Loucy (cell line): ENCODE data around the gene COL5A1.

ENCODE experiments used
- H2AFZ ChIP-seq: fragments of 200-600 bp; sonication (generic); 2 replicates; pipeline ENCODE4 v1.6.0; 2016; ENCODE audit warnings: antibody characterized with exemption, mild to moderate bottlenecking, low read length, moderate library complexity
- H3F3A ChIP-seq: fragments of 200-600 bp; 2 replicates; pipeline ENCODE4 v1.6.0; 2016; ENCODE audit warnings: antibody characterized with exemption, low read depth, mild to moderate bottlenecking
- H3K27me3 ChIP-seq: fragments of 200-600 bp; sonication (generic); 2 replicates; pipeline ENCODE4 v1.6.1; 2014; ENCODE audit warnings: low read length, mild to moderate bottlenecking; ENCODE audit not compliant: insufficient read depth, poor library complexity, severe bottlenecking
- H3K36me3 ChIP-seq: fragments of 200-600 bp; sonication (generic); 2 replicates; pipeline ENCODE4 v1.6.1; 2016; ENCODE audit warnings: low read length; ENCODE audit not compliant: insufficient read depth
- H3K4me1 ChIP-seq: fragments of 200-600 bp; sonication (generic); 2 replicates; pipeline ENCODE4 v1.5.1; 2014; ENCODE audit warnings: low read length, mild to moderate bottlenecking; ENCODE audit not compliant: insufficient read depth, poor library complexity, severe bottlenecking
- H3K4me2 ChIP-seq: fragments of 200-600 bp; sonication (generic); 2 replicates; pipeline ENCODE4 v1.6.0; 2014; ENCODE audit warnings: antibody characterized with exemption, low read length, low read depth, mild to moderate bottlenecking; ENCODE audit not compliant: poor library complexity, severe bottlenecking
- H3K4me3 ChIP-seq: fragments of 200-600 bp; sonication (generic); 2 replicates; pipeline ENCODE4 v1.5.1; 2014; ENCODE audit warnings: low read length, mild to moderate bottlenecking, mixed read lengths; ENCODE audit not compliant: poor library complexity, severe bottlenecking
- H3K79me2 ChIP-seq: fragments of 200-600 bp; sonication (generic); 2 replicates; pipeline ENCODE4 v1.6.1; 2014; ENCODE audit warnings: low read length; ENCODE audit not compliant: insufficient read depth
- H3K9ac ChIP-seq: fragments of 200-600 bp; sonication (generic); 2 replicates; pipeline ENCODE4 v1.6.0; 2014; ENCODE audit warnings: mild to moderate bottlenecking, low read depth, low read length, moderate library complexity; ENCODE audit not compliant: poor library complexity, severe bottlenecking
- H3K9me2 ChIP-seq: fragments of 200-600 bp; sonication (generic); replicated peaks from 2 replicates; pipeline ENCODE4 v1.6.1; 2016; ENCODE audit warnings: low read depth, low read length, mixed read lengths
- H3K9me3 ChIP-seq: fragments of 200-600 bp; sonication (generic); 2 replicates; pipeline ENCODE4 v1.6.1; 2014; ENCODE audit warnings: mild to moderate bottlenecking, antibody characterized with exemption, low read length, low read depth; ENCODE audit not compliant: insufficient read depth
- H4K20me1 ChIP-seq: fragments of 200-600 bp; sonication (generic); 2 replicates; pipeline ENCODE4 v1.6.0; 2014; ENCODE audit warnings: antibody characterized with exemption, low read length, mild to moderate bottlenecking; ENCODE audit not compliant: insufficient read depth, poor library complexity, severe bottlenecking
- EZH2phosphoT487 ChIP-seq: fragments of 200-600 bp; IDR thresholded peaks from 2 replicates; pipeline ENCODE4 v1.6.1; 2018; ENCODE audit warnings: antibody characterized with exemption, mild to moderate bottlenecking, moderate library complexity, borderline replicate concordance
- TF ChIP-seq, protein P1 (sequence below): fragments of 200-600 bp; sonication (generic); conservative IDR thresholded peaks from 2 replicates; pipeline ENCODE4 v1.5.1; 2014; ENCODE audit warnings: mild to moderate bottlenecking, antibody characterized with exemption, low read length

COL5A1 gene

DNA sequence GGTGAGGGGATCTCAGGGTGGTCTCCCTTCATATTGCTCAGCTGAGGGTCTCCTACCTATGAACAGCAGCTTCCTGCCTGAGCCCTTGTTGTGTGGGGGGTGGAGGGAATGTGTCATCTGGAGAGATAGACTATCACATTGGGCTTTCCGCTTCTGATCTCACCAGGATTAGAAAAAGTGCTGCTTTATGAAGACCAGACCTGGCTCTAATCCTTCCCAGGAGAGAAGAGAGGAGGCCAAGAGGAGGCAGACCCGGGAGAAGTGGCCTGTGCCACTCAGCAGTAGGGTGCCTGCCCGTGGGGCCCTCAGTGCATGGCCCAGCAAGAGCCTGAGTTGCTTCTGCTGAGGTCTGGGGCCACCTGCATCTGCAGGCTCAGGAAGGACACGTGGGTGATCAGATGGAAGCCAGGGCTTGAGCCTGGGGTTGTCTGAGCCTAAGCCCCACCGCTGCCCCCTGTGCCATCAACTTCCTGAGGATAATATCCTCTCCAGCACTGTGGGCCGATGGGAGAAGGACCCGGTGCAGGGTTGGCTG, 22.1 kb upstream of the COL5A1 start:
- no peaks in the 10 kb centered on the region for H3K27me3 ChIP-seq
- no peaks in the 10 kb centered on the region for H4K20me1 ChIP-seq
- H3K4me2 ChIP-seq = no peak overlapping the region
- no peaks in the 10 kb centered on the region for H3K4me1 ChIP-seq
- no peaks in the 10 kb centered on the region for H3K9me3 ChIP-seq
- H3K9ac ChIP-seq = no peak overlapping the region
- no peaks in the 10 kb centered on the region for H3K9me2 ChIP-seq
- H2AFZ ChIP-seq = no peak overlapping the region
- no peak for TF ChIP-seq EZH2phosphoT487
- TF ChIP-seq, protein P1, sequence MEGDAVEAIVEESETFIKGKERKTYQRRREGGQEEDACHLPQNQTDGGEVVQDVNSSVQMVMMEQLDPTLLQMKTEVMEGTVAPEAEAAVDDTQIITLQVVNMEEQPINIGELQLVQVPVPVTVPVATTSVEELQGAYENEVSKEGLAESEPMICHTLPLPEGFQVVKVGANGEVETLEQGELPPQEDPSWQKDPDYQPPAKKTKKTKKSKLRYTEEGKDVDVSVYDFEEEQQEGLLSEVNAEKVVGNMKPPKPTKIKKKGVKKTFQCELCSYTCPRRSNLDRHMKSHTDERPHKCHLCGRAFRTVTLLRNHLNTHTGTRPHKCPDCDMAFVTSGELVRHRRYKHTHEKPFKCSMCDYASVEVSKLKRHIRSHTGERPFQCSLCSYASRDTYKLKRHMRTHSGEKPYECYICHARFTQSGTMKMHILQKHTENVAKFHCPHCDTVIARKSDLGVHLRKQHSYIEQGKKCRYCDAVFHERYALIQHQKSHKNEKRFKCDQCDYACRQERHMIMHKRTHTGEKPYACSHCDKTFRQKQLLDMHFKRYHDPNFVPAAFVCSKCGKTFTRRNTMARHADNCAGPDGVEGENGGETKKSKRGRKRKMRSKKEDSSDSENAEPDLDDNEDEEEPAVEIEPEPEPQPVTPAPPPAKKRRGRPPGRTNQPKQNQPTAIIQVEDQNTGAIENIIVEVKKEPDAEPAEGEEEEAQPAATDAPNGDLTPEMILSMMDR = no peak
- H3K36me3 ChIP-seq = no peaks in the 10 kb centered on the region
- H3K4me3 ChIP-seq = no peak overlapping the region
- H3F3A ChIP-seq = no peaks in the 10 kb centered on the region
- no peaks in the 10 kb centered on the region for H3K79me2 ChIP-seq

DNA sequence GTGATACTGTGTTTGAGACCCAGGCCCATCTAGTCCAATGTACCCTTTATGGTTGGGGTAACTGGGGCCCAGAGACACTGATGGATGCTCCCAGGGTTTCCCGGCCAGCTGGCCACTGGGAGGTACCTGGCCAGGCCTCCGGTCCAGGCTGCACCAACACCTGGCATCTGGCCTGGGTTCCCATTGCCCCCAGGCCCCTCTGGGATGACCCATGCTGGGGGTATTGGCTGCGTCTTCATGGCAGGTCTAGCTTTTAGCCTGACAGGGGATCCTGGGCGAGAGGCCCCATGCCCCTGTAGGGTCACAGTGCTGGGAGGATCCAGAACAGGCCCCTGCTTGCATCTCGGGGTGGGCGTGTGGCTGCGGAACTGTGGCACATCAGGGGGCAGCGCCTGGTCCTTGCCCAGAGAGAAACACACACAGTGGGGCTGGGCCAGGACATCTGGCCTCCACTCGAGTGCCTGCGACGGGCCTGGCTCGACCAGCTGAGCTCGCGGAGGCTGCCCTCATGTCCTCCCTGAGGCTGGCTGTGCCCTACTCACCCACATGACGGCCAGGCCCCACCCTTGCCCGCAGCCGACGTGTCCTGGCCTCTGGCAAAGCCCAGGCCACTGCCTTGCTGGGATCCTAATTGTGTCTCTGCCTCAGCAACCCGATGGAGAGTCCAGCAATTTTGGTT, 21.5 kb upstream of the COL5A1 start:
- H3K9me2 ChIP-seq = no peaks in the 10 kb centered on the region
- no peaks in the 10 kb centered on the region for H3K79me2 ChIP-seq
- H2AFZ ChIP-seq = no peak overlapping the region
- H3K4me2 ChIP-seq = no peak overlapping the region
- no peak for TF ChIP-seq EZH2phosphoT487
- TF ChIP-seq, protein P1 = no peak
- no peak overlapping the region for H3K4me3 ChIP-seq
- H3F3A ChIP-seq = no peaks in the 10 kb centered on the region
- no peaks in the 10 kb centered on the region for H3K27me3 ChIP-seq
- H3K4me1 ChIP-seq = no peaks in the 10 kb centered on the region
- no peaks in the 10 kb centered on the region for H3K9me3 ChIP-seq
- no peak overlapping the region for H3K9ac ChIP-seq
- no peaks in the 10 kb centered on the region for H4K20me1 ChIP-seq
- H3K36me3 ChIP-seq = no peaks in the 10 kb centered on the region

DNA sequence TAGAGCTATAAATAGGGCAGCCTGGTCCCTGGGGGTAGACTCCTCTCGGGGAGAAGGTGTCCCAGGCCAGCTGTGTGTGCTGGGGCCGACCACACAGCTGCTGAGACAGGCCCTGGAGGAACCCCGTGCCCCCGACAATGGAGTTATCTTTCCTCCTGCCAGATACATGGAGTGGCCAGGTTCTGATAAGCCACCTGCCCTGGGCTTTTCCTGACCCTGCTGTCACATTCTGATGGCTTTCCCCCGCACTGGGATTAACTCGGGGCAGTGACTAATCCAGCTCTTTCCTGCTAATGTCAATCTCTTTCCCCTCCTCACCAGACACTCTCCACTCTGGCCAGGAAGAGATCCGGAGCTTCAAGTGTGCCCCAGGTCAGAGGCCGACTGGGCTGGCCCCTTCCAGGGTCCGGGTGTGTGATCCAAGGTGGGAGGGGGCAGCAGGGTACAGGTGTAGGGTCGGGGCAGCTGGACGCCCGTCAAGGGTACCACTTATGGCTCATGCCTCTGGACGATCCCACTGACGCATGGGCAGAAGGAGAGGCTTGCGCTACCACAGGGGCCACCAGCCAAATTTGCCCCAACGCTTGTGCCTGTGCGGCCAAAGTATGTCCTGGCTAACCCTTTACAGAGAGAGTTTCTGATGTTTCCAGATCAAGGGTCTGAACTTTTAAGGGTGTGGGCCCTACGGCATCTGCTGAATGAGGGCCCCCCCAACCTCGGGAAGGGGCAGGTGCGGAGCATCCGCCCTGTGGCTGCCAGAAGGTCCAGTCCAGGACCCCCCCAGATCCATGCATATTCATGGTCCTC, 20.6 kb upstream of the COL5A1 start:
- Histone ChIP-seq H3K36me3 (no peaks in the 10 kb centered on the region), H3K4me3 (no peak overlapping the region), H4K20me1 (no peaks in the 10 kb centered on the region), H3K79me2 (no peaks in the 10 kb centered on the region), H3K4me1 (peaks cover 2% of the 10 kb centered on the region), H3K4me2 (no peak overlapping the region), H3K9ac (no peak overlapping the region), H3K27me3 (no peaks in the 10 kb centered on the region), H3K9me3 (no peaks in the 10 kb centered on the region), H2AFZ (no peak overlapping the region), H3F3A (no peaks in the 10 kb centered on the region), H3K9me2 (no peaks in the 10 kb centered on the region)
- TF ChIP-seq, protein P1 = no peak
- TF ChIP-seq EZH2phosphoT487 = no peak
